ENCODE results near the gene LRIT3. TPM values are rescaled to one million over a fixed set of nuclear protein-coding genes. Genes with fewer than 3 reads are reported as not detected.

LRIT3 gene
- total and polyA plus RNA-seq, 2 experiments from 2014 or later: 0.11 TPM; not detected in 1

DNA sequence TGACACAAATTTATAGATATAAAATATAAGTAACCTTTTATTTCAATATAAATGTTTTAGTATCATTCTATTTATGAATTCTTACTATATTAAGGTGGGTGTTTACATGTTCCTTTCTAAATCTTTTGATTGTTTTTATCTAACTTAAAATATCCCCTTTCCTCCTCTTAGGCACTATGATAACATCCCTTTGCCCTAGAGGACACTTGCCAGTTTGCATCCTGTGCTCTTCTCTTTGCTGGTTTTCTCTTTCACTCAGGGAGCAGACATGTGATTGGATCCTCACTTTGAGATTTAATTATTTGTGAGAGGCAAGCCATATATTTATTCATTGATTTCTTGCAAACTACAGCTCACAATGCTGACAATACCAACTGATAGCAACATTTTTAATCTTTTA lies 16.2 kb downstream of the LRIT3 start:
- Histone ChIP-seq H3K36me3 (ENCODE audit: low read depth) (no peaks in the 10 kb centered on the region), H3K4me2 (ENCODE audit: unreplicated experiment) (no peak overlapping the region), H3K9ac (no peak overlapping the region), H3K79me2 (ENCODE audit: insufficient read depth) (no peaks in the 10 kb centered on the region), H3K4me3 (no peak overlapping the region), H3K27ac (no peak overlapping the region), H2AFZ (no peak overlapping the region), H4K20me1 (ENCODE audit: insufficient read depth) (no peaks in the 10 kb centered on the region), H3K9me2 (ENCODE audit: insufficient read depth) (no peaks in the 10 kb centered on the region), H3K4me1 (ENCODE audit: insufficient read depth) (no peaks in the 10 kb centered on the region), H3K9me3 (ENCODE audit: low read depth) (no peaks in the 10 kb centered on the region), H3F3A (ENCODE audit: insufficient read depth) (no peaks in the 10 kb centered on the region), H3K27me3 (replicated peaks; ENCODE audit: insufficient read depth) (no peaks in the 10 kb centered on the region)
- in situ Hi-C loops (cut with MboI): no loop called here
- TF ChIP-seq EZH2phosphoT487 (IDR thresholded peaks at IDR 0.05; ENCODE audit: insufficient read depth, low read depth): no peak
- TF ChIP-seq EZH2 (IDR thresholded peaks at IDR 0.05; ENCODE audit: insufficient read depth, poor library complexity, severe bottlenecking): no peak
- DNase-seq: no peak

DNA sequence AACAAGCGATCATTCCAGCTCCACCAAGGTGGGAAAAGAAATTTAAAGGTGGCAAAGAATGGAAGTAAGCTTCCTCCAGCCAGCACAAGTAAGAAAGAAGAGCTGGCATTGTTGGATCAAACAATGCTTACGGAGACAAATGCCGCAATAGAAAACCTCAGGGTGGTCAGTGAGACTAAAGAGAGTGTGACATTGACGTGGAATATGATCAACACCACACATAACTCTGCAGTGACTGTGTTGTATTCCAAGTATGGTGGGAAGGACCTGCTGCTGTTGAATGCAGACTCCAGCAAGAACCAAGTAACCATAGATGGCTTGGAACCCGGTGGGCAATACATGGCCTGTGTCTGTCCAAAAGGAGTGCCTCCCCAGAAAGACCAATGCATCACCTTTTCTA lies 22.2 kb downstream of the LRIT3 start:
- no peak overlapping the region for H3K27ac ChIP-seq
- H3K9ac ChIP-seq: no peak overlapping the region
- H2AFZ ChIP-seq: no peak overlapping the region
- no peak overlapping the region for H3K4me3 ChIP-seq
- H3K27me3 ChIP-seq (replicated peaks; ENCODE audit: insufficient read depth): no peaks in the 10 kb centered on the region
- no peaks in the 10 kb centered on the region for H3K36me3 ChIP-seq (ENCODE audit: low read depth)
- H3K4me2 ChIP-seq (ENCODE audit: unreplicated experiment): no peak overlapping the region
- TF ChIP-seq EZH2phosphoT487 (IDR thresholded peaks at IDR 0.05; ENCODE audit: insufficient read depth, low read depth) (no peak), EZH2 (IDR thresholded peaks at IDR 0.05; ENCODE audit: insufficient read depth, poor library complexity, severe bottlenecking) (no peak)
- H3K79me2 ChIP-seq (ENCODE audit: insufficient read depth): no peaks in the 10 kb centered on the region
- H3K4me1 ChIP-seq (ENCODE audit: insufficient read depth): no peaks in the 10 kb centered on the region
- 33 to 49% methylated on average over 5 of the region's 5 CpGs for WGBS, 2 experiments (ENCODE audit: low coverage in 1 of 2, low lambda C conversion rate in 2 of 2, missing lambda C conversion rate in 2 of 2)
- H3K9me3 ChIP-seq (ENCODE audit: low read depth): no peaks in the 10 kb centered on the region
- H3F3A ChIP-seq (ENCODE audit: insufficient read depth): no peaks in the 10 kb centered on the region
- DNase-seq: no peak
- no peaks in the 10 kb centered on the region for H3K9me2 ChIP-seq (ENCODE audit: insufficient read depth)
- in situ Hi-C loops (cut with MboI): no loop called here
- H4K20me1 ChIP-seq (ENCODE audit: insufficient read depth): no peaks in the 10 kb centered on the region

DNA sequence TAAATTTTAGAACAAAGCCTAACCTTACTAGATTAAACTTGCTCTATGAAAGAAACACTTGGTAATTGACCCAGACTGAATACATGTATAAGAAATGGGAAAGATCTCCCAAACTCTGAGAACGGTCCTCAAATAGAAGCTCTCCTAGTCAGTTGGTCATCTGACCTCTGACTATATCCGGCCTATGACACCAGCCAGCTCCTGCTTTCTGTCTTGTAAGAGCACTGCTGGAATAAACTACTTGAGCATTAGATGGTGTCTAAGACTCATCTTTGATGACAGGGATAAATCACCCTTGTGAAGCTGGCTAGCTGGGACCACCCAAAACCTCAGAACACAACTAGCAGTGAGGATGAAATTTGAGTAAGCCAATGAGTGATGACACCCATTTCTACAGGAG lies 24.2 kb downstream of the LRIT3 start:
- Histone ChIP-seq H3K4me2 (ENCODE audit: unreplicated experiment) (no peak overlapping the region), H4K20me1 (ENCODE audit: insufficient read depth) (no peaks in the 10 kb centered on the region), H3K4me3 (no peak overlapping the region), H3K9me3 (ENCODE audit: low read depth) (no peaks in the 10 kb centered on the region), H3K9ac (no peak overlapping the region), H3K9me2 (ENCODE audit: insufficient read depth) (no peaks in the 10 kb centered on the region), H3K79me2 (ENCODE audit: insufficient read depth) (no peaks in the 10 kb centered on the region), H2AFZ (no peak overlapping the region), H3K27ac (no peak overlapping the region), H3K27me3 (replicated peaks; ENCODE audit: insufficient read depth) (no peaks in the 10 kb centered on the region), H3K36me3 (ENCODE audit: low read depth) (no peaks in the 10 kb centered on the region), H3F3A (ENCODE audit: insufficient read depth) (no peaks in the 10 kb centered on the region), H3K4me1 (ENCODE audit: insufficient read depth) (no peaks in the 10 kb centered on the region)
- 52 to 56% methylated on average over 2 of the region's 2 CpGs for WGBS, 2 experiments (ENCODE audit: low coverage in 1 of 2, low lambda C conversion rate in 2 of 2, missing lambda C conversion rate in 2 of 2)
- in situ Hi-C loops (cut with MboI): no loop called here
- no peak for DNase-seq
- TF ChIP-seq EZH2phosphoT487 (IDR thresholded peaks at IDR 0.05; ENCODE audit: insufficient read depth, low read depth) (no peak), EZH2 (IDR thresholded peaks at IDR 0.05; ENCODE audit: insufficient read depth, poor library complexity, severe bottlenecking) (no peak)

DNA sequence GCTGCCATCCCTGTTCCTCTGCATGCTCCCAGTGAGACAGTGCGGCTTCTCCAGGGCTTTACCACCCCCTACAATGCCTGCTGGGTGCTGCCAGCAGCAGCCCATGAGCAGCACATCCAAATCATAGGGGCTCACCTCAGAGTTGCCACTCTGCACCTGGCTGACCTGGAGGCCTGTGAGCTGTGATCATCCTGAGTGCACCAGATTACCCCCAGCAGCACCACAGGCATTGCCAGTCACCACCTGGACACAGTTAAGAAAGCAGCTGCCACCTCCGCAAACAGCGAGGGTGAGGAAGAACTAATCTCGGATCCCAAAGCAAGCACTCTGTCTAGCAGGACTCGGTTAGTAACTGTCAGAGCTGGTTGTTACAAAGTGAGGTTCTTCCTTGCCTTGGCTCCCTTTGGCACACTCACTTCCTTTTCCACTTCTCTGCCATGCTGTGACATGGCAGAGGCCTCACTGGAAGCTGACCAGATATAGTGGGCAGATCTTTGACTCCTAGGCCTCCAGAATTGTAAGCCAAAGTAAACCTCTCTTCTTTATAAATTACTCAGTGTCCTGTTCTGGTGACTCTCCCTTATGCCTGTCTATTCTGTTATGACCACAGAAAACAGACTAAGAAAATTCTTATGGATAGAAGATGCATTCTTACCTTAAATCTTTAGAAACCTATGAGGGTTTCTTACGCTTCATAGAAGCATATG lies 25.2 kb downstream of the LRIT3 start:
- Histone ChIP-seq H3F3A (ENCODE audit: insufficient read depth) (no peaks in the 10 kb centered on the region), H3K27ac (no peak overlapping the region), H3K27me3 (replicated peaks; ENCODE audit: insufficient read depth) (no peaks in the 10 kb centered on the region), H3K9me3 (ENCODE audit: low read depth) (no peaks in the 10 kb centered on the region), H3K9ac (no peak overlapping the region), H3K4me2 (ENCODE audit: unreplicated experiment) (no peak overlapping the region), H3K4me1 (ENCODE audit: insufficient read depth) (no peaks in the 10 kb centered on the region), H3K9me2 (ENCODE audit: insufficient read depth) (no peaks in the 10 kb centered on the region), H3K36me3 (ENCODE audit: low read depth) (no peaks in the 10 kb centered on the region), H2AFZ (peak overlapping the region; percentile 49), H3K79me2 (ENCODE audit: insufficient read depth) (no peaks in the 10 kb centered on the region), H4K20me1 (ENCODE audit: insufficient read depth) (no peaks in the 10 kb centered on the region; the same call in 1 of the 2 replicates), H3K4me3 (no peak overlapping the region)
- 78 to 87% methylated on average over 6 of the region's 6 CpGs for WGBS, 2 experiments (ENCODE audit: low coverage in 1 of 2, low lambda C conversion rate in 2 of 2, missing lambda C conversion rate in 2 of 2)
- no peak for TF ChIP-seq EZH2 (IDR thresholded peaks at IDR 0.05; ENCODE audit: insufficient read depth, poor library complexity, severe bottlenecking)
- no peak for TF ChIP-seq EZH2phosphoT487 (IDR thresholded peaks at IDR 0.05; ENCODE audit: insufficient read depth, low read depth)
- no peak for DNase-seq
- in situ Hi-C loops (cut with MboI): no loop called here

Data from GM23248 (cell line).